GM18861 (cell line): ENCODE results near the gene USO1.
"Not testable (repeated sequence)": the region's sequence is repeated elsewhere in the genome, so short reads cannot be mapped to it uniquely, and the experiment has no call there.

ENCODE experiments used
- ATAC-seq: cut with Tn5 transposase; IDR thresholded peaks from one replicate; pipeline ENCODE4 v1.9.1; 2021; ENCODE audit not compliant: unreplicated experiment

USO1 gene

GRCh38 chr4:75710246-75710645, 14.1 kb upstream of the USO1 start:
- ATAC-seq: no peak

DNA sequence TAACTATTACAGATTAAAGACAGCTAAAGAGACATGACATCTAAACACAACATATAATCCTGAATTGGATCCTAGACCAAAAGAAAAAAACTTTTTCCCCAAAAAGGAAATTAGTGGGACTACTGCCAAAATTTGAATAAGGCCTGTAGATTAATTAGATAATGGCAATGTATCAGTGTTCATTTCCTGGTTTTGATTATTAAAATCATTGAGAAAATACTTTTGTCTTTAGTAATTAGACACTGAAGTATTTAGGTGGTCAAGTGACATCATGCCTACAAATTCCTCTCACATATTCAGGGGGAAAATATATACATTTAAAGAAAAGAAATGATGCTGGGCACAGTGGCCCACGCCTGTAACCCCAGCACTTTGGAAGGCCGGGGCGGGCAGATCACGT, 10.4 kb upstream of the USO1 start:
- ATAC-seq: no peak

DNA sequence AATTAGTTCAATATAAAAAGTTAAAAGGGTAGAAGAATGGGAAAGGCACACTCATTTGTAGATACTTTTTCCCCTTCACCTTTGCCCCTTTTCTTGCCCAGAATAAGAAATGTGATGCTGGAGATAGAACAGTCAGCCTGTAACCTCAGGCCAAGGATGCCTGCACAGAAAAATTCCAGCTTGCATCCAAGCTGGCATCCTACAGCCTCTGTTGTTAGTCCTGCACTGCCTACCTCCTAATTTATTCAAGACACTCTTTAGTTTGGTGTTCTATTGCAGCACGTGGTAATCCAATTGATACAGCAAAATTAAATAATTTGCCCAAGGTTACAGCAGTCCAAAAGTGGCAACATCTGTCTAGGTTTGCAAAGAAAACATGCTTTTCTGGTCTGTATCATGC, 9.7 kb upstream of the USO1 start:
- no peak for ATAC-seq

- ATAC-seq: no peak
Measured at GRCh38 chr4:75715105-75715799, 9.1 kb upstream of the USO1 start.

DNA sequence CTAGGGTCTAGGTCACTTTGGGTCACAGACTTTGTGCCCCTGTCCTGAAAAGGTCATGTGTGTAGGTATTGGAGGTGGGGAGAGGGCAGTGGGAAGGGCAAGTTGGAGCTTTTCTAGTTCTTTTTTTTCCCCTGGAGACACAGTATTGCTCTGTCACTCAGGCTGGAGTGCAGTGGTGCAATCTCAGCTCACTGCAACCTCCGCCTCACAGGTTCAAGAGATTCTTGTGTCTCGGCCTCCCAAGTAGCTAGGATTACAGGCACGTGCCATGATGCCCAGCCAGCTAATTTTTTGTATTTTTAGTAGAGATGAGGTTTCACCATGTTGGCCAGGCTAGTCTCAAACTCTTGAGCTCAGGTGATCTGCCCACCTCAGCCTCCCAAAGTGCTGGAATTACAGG, 8.3 kb upstream of the USO1 start:
- ATAC-seq: not testable (repeated sequence)

- no peak for ATAC-seq
Measured at GRCh38 chr4:75717408-75717807, 7.0 kb upstream of the USO1 start.

GRCh38 chr4:75718529-75718928, 5.8 kb upstream of the USO1 start:
- ATAC-seq: no peak

DNA sequence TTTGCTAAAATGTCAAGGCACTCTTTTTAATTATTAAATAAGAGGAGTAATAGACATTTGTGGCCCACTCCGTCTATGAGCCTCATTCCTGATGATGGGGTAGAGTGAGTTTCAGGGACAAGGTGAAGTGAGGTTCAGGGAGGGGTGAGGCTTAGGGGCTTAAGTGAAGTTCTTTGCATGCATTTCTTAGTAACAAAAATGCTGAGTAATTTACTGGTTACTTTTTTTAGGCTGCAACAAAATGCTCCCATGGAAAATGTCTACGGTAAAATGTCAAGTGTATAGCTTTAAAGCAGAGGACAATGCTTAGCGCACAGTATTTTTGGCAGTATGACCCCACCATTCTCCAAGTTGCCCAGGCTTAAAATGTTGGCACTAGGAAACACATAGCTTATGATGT, 2.0 kb upstream of the USO1 start:
- ATAC-seq: no peak

DNA sequence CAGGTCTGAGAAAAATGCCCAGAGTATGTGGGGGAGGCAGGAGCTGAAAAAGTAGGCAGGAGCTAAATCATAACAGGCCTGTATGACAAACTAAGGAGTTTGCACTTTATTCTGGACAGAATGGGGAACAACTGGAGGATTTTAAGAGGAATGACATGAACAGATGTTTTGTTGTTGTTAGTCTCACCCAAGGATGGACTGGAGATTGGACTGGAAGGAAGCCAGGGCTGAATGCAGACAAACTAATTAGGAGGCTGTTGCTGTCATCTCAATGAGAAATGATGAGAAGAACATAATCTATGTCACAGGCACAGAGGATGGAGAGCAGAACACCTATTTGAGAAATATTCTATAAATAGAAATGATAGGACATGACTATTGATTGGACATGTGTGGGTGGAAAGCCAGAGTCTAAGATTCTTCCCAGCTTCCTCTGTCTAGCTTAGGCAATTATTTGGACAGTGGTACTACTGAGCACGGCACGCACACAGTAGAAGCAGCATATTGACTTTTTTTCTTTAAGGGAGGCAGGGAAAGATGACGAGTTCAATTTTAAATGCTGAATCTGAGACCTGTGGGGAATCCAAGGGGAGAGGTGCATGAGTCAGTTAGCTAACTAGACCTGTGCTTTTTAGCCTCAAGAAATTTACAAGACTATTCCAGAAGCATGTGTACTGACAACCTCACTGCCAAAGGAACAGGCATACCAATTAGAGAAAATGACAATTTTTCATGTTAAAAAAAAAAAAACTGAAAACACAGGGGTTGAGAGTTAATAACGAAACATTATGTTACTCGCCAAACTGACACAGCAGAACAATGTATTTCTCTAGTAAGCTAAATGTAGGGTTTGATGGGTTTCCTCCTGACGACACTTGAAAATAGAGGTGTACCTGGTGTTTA, 963 bp upstream of the USO1 start:
- ATAC-seq: no peak

DNA sequence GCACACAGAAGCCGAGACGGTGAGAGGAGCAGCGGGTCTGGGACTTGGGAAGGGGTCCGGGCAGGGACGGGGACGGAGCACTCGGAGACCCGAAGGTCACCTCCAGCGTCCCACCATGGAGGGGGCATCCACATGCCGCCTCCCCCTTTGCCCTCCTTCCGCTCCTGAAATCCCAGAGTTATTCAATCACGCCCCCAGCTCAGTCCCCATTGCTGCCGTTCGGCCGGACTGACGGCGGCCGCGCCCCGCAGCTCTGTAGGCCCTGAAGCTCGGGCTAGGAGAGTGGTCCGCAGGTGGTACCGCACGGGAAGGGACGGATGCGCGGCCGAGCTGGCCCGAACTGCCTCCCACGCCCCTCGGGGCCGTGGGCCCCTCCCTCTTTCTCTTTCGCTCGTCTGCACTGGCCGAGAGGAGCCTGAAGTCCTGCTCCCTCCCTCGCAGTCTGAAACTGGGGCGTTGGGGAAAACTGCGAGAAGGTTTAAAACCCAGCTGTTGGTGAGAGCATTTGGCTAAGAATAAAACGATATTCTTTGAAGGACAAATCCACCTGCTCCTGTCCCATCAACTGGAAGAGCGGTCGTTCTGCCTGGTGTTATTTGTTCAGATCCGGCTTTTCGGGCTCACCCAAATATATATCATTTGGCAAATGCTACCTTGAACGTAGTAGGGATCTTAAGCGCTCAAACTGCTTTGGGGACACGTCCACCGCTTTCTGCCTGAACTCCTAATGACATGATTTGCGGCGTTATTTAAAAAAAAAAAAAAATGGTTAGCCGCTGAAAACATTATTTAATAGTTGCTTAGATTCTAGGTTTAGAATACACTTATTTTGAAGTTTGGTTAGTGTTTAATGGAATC, 719 bp downstream of the USO1 start:
- peak; percentile 31 for ATAC-seq

DNA sequence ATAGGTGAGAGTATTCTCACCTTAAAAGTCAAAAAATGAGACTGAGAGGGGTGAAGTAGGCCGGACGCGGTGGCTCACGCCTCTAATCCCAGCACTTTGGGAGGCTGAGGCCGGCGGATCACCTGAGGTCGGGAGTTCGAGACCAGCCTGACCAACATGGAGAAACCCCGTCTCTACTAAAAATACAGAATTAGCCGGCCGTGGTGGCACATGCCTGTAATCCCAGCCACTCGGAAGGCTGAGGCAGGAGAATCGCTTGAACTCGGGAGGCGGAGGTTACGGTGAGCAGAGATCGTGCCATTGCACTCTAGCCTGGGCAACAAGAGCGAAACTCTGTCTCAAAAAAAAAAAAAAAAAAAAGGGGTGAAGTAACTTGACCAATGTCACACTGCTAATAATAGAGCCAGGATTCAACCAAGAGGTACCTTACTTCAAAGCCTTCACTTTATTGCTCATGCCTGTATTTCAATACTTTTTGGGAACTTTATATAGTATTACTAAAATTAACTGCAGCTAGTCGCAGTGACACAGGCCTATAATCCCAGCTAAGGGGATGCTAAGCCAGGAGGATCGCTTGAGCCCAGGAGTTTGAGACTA, 1.7 kb downstream of the USO1 start:
- ATAC-seq: not testable (repeated sequence)

DNA sequence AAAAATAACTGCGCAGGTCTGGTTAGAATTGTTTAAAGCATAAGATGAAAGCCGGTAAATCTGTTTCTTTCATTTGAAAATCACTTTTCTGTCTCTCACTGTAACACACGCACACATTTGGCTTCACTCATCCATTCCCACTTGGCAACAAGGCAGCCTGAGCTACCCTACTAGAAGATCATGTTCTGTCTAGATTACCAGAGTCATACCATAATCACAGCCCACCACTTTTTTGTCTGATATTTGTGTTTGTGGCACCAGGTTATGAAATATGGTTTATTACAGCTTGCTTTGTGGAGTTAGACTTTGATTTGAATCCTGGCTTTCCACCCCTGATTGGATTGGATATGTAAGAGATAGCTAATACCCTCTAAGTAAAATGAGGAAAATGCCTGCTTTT, 2.2 kb downstream of the USO1 start:
- ATAC-seq: no peak

DNA sequence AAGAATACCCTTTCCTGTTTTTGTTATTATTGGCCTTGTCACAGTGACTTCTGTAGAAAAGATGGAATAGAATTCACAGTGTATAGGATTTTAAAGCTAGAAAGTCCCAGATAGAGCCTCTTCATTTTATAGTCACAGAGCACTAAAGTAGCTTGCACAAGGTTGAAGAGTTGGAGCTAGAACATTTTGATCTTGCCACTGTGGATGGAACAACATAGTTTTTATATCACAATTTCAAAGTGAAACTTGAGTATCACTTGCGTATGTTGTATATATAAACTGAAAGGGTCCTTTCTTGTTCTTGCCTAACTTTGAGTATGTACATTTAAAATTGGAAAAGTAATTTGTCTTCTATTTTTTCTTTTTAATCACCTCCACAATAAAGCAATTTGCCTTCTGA, 2.7 kb downstream of the USO1 start:
- ATAC-seq: no peak

- ATAC-seq: no peak
Measured at GRCh38 chr4:75729836-75730235, 5.5 kb downstream of the USO1 start.

- ATAC-seq: no peak
Measured at GRCh38 chr4:75733369-75733768, 9.0 kb downstream of the USO1 start.

- ATAC-seq: no peak
Measured at GRCh38 chr4:75735525-75735924, 11.1 kb downstream of the USO1 start.

GRCh38 chr4:75736862-75737261, 12.5 kb downstream of the USO1 start:
- ATAC-seq: no peak

DNA sequence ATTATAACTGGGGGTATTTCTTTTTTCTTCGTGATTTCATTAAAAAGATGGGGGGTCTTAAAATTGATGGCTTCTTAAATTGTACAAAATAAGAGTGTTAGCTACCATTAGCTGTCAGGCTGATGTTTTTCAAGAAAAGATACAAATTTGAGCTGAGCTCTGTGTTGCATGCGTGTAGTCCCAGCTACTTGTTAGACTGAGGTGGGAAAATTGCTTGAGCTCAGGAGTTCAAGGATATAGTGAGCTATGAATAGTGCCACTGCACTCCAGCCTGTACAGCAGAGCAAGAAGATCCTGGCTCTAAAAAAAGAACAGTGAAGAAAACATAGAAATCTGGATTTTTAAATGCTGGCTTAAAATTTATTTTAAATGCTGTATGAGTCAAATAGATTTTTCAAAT, 13.0 kb downstream of the USO1 start:
- ATAC-seq: no peak

DNA sequence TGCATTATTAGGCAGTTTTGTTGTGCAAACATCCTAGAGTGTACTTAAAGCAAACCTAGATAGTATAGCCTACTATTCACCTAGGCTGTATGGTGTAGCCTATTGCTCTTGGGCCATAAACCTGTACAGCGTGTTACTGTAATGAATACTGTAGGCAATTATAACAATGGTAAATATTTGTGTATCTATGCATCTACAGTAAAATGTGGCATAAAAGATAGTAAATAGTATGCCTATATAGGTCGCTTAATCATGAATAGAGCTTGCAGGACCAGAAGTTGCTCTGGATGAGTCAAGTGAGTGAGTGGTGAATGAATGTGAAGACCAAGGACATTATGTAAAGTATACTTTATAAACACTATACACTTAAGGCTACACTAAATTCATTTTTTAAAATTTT, 16.6 kb downstream of the USO1 start:
- ATAC-seq: no peak

DNA sequence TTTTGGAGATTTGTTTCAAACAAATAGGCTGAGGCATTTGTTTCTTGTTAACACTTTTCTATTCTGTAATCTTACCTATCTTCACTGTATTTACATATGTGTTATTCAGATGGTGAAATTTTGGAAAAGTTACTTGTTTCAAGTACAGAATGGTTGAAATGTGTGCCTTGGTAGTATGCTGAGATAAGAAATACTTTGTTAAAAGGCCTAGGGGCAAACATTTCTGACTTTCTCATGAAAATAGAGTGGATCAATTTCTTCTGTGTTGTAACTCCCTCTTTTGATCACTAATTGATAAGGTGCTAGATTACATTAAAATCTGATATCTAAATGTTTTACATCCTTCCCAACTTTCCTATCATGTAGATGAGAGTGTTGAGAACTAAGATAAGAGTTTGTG, 18.1 kb downstream of the USO1 start:
- ATAC-seq: no peak

- ATAC-seq: no peak
Measured at GRCh38 chr4:75745161-75745560, 20.8 kb downstream of the USO1 start.
